Sigmoid colon (tissue), 7 donors: ENCODE results near the gene RUNX2. TPM values are rescaled to one million over a fixed set of nuclear protein-coding genes. Genes with fewer than 3 reads are reported as not detected.

Experiments used
- DNase-seq: peaks from one replicate; pipeline ENCODE4 v3.0.0-alpha.2; 2019
- H3K27ac ChIP-seq, 4 donors: fragments of 200-600 bp; sonication (generic); one replicate each; pipeline ENCODE4 v1.5.1; 2016 to 2019; ENCODE audit warnings: mild to moderate bottlenecking in 1 of 4
- H3K27me3 ChIP-seq, 3 donors: fragments of 200-600 bp; sonication (generic); one replicate each; pipeline ENCODE4 v1.5.1; 2019; ENCODE audit warnings: mild to moderate bottlenecking in 1 of 3
- H3K36me3 ChIP-seq, 4 donors: fragments of 200-600 bp; sonication (generic); one replicate each; pipeline ENCODE4 v1.5.1; 2016 to 2019
- H3K4me1 ChIP-seq, 4 donors: fragments of 200-600 bp; sonication (generic); one replicate each; pipeline ENCODE4 v1.5.1; 2017 to 2019
- H3K4me3 ChIP-seq, 4 donors: fragments of 200-600 bp; sonication (generic); one replicate each; pipeline ENCODE4 v1.5.1; 2017 to 2019; ENCODE audit warnings: mild to moderate bottlenecking in 2 of 4, moderate library complexity in 1 of 4
- H3K9me3 ChIP-seq, 4 donors: fragments of 200-600 bp in 3 of 4; sonication (generic) in 3 of 4; one replicate each; pipeline versions ENCODE4 v1.5.1 to v1.6.1; 2013 to 2019
- EP300 ChIP-seq, 4 donors: sonication (generic); formaldehyde crosslinking; IDR thresholded peaks; one replicate each; pipeline ENCODE4 v1.6.1; 2017; ENCODE audit warnings: antibody characterized with exemption in 4 of 4
- POLR2A ChIP-seq, 2 donors: fragments of 450-650 bp; IDR thresholded peaks; one replicate each; pipeline ENCODE4 v1.6.1; 2016; ENCODE audit warnings: antibody characterized with exemption in 2 of 2, mild to moderate bottlenecking in 2 of 2, moderate library complexity in 2 of 2
- POLR2AphosphoS5 ChIP-seq, 4 donors: sonication (generic); formaldehyde crosslinking; IDR thresholded peaks; one replicate each; pipeline ENCODE4 v1.6.1; 2017; ENCODE audit warnings: antibody characterized with exemption in 4 of 4
- WGBS, 2 donors: extraction: QIAGEN DNeasy Blood & Tissue Kit; methylation state at CpG; one replicate each; pipeline ENCODE4 v1.1.7; 2013; 5-methylcytosine and 5-hydroxymethylcytosine counted together
- intact Hi-C: fragments of 100-400 bp; cut with DNase I; formaldehyde crosslinking; loops from one replicate; pipeline ENCODE4 v1.15.1; 2023
- polyA plus RNA-seq, 3 donors: library from polyadenylated mRNA; stranded (reverse); fragments of 200-250 nt; gene quantifications; one replicate each; pipeline ENCODE4 v1.2.3, GENCODE V29; 2013
- total RNA-seq, 4 donors: library from RNA; depleted of rRNA; stranded (reverse); fragments of >200 nt; gene quantifications; one replicate each; pipeline ENCODE4 v1.1.0, GENCODE V29; 2016
- TF ChIP-seq, protein P1 (sequence below), 4 experiments: fragments of 450-650 bp in 3 of 4; fragments of 200-600 bp in 1 of 4; IDR thresholded peaks; one replicate each; pipeline ENCODE4 v1.5.1; 2016 to 2019; ENCODE audit warnings: antibody characterized with exemption in 4 of 4, mild to moderate bottlenecking in 3 of 4, moderate library complexity in 2 of 4
- donor health status: healthy with polysubstance abuse.
- donor health status: Bipolar disorder and iron deficiency.
- donor health status: healthy.

The RUNX2 gene
- total and polyA plus RNA-seq, 7 donors: 0.92 to 4.7 (median 2.9) TPM

DNA sequence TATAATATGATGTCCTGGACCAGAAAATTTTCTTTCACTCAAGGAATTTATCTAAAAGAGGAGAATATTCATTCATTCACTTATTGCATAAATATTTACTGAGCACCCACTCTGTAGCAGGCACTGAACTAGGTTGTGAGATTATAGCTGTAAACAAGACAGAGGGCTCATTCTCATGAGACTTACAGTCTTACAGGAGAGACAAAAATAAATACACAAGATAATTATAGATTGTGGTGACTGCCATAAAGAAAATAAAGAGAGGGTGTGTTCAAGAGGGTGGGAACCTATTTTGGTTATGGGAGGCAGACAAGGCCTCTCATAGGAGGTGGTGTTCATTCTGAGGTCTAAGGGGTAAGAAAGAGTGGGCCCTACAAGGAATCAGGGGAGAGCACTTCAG, 159.5 kb downstream of the RUNX2 start:
- H3K4me3 ChIP-seq: no peak overlapping the region
- TF ChIP-seq EP300 (IDR thresholded peaks at IDR 0.05): no peak
- no peak for TF ChIP-seq POLR2AphosphoS5 (IDR thresholded peaks at IDR 0.05)
- TF ChIP-seq, protein P1, sequence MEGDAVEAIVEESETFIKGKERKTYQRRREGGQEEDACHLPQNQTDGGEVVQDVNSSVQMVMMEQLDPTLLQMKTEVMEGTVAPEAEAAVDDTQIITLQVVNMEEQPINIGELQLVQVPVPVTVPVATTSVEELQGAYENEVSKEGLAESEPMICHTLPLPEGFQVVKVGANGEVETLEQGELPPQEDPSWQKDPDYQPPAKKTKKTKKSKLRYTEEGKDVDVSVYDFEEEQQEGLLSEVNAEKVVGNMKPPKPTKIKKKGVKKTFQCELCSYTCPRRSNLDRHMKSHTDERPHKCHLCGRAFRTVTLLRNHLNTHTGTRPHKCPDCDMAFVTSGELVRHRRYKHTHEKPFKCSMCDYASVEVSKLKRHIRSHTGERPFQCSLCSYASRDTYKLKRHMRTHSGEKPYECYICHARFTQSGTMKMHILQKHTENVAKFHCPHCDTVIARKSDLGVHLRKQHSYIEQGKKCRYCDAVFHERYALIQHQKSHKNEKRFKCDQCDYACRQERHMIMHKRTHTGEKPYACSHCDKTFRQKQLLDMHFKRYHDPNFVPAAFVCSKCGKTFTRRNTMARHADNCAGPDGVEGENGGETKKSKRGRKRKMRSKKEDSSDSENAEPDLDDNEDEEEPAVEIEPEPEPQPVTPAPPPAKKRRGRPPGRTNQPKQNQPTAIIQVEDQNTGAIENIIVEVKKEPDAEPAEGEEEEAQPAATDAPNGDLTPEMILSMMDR (IDR thresholded peaks at IDR 0.05): no peak
- TF ChIP-seq POLR2A (IDR thresholded peaks at IDR 0.05): no peak
- no peaks in the 10 kb centered on the region for H3K36me3 ChIP-seq
- H3K9me3 ChIP-seq: no peaks in the 10 kb centered on the region
- H3K27ac ChIP-seq: no peak overlapping the region
- intact Hi-C loops: no loop called here
- H3K4me1 ChIP-seq: peaks cover 0 to 10% (median 2%) of the 10 kb centered on the region in 4 donors
- H3K27me3 ChIP-seq: no peaks in the 10 kb centered on the region
- no peak for DNase-seq

DNA sequence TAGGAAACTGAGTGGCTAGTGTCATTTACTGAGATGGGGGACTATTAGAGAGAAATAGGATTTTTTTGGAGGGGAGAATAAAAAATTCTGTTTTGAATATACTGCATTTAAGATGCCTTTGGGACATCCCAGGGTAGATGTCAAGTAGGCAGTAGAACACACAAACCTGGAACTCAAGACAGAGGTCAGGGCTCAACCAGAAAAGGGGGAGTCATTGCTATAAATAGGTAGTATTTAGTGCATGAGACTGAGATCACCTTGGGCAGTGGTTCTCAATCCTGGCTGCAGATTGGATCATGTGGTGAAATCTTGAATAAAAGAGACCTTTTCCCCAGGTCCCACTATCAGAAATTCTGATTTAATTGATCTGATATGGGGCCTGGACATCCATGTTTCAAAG, 160.1 kb downstream of the RUNX2 start:
- no peaks in the 10 kb centered on the region for H3K27me3 ChIP-seq
- intact Hi-C loops: no loop called here
- H3K4me1 ChIP-seq: peaks cover 0 to 5% (median 2%) of the 10 kb centered on the region in 4 donors
- TF ChIP-seq, protein P1 (IDR thresholded peaks at IDR 0.05): no peak
- TF ChIP-seq POLR2AphosphoS5 (IDR thresholded peaks at IDR 0.05) (no peak), EP300 (IDR thresholded peaks at IDR 0.05) (no peak), POLR2A (IDR thresholded peaks at IDR 0.05) (no peak)
- no peak overlapping the region for H3K27ac ChIP-seq
- no peak for DNase-seq
- H3K4me3 ChIP-seq: no peak overlapping the region
- no peaks in the 10 kb centered on the region for H3K36me3 ChIP-seq
- H3K9me3 ChIP-seq: no peaks in the 10 kb centered on the region

DNA sequence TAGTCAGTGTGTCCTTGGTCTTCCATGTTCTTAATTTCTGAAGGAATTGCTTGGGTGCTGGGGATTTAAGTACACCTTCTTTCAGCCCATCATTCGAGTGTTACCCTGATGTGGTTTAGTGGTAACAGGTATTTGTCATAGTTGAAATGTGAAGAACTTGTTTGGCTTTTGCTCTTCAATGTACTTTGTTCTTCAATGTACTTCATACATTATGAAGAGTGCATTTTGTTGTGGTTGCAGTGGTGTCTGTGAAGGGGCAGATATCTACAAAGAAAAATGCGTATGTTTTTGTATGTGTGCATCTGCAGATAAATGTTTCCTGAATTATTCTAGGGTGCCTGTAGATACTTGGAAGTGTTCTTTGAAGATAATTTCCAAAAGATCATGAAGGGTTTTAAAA, 160.8 kb downstream of the RUNX2 start:
- WGBS, 2 donors: 73 to 90% methylated on average over 2 of the region's 2 CpGs

DNA sequence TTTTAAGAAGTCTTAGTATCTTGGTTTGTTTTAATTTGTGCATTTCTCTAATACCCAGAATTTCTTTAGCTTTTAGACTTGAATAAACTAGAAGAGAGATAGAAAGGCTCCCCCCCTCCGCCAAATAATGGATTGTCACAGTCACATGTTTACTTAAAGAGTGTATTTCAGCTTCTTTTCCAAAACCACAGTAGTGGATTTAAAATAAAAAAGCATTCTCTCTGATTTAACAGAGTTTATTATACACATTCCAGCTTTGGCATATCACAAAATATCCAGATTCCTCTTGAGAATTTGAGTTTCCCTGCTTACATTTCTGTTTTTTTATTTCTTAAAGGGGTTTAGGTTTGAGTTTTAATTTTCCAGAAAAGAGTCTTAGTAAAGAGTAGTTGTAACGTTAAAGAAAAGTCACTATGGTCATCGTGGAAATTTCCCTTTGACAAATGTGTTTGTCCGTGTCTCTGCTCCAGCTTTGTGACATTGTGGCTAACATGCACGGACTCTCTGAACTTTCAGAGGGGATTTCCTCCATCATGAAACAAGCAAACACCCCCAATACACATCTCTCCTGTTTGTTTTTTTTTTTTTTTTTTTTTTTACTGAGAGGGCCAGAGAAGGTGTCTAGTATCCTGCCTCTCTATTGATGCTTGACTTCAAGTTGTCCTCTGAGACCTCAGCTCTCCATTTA, 163.1 kb downstream of the RUNX2 start:
- Histone ChIP-seq H3K4me1 (no peaks in the 10 kb centered on the region), H3K36me3 (no peaks in the 10 kb centered on the region), H3K27ac (no peak overlapping the region), H3K27me3 (no peaks in the 10 kb centered on the region), H3K9me3 (no peaks in the 10 kb centered on the region), H3K4me3 (no peak overlapping the region)
- 79 to 84% methylated on average over 5 of the region's 5 CpGs for WGBS, 2 donors
- no peak for DNase-seq
- intact Hi-C loops: no loop called here
- no peak for TF ChIP-seq EP300 (IDR thresholded peaks at IDR 0.05)
- TF ChIP-seq POLR2A (IDR thresholded peaks at IDR 0.05): no peak
- TF ChIP-seq, protein P1 (IDR thresholded peaks at IDR 0.05): no peak
- TF ChIP-seq POLR2AphosphoS5 (IDR thresholded peaks at IDR 0.05): no peak

More for the DNA sequence above, 160.8 kb downstream of the RUNX2 start:
- no peak overlapping the region for H3K4me3 ChIP-seq
- H3K36me3 ChIP-seq: no peaks in the 10 kb centered on the region
- no peak for DNase-seq
- no peaks in the 10 kb centered on the region for H3K27me3 ChIP-seq
- no peak overlapping the region for H3K27ac ChIP-seq
- TF ChIP-seq POLR2A (IDR thresholded peaks at IDR 0.05) (no peak), POLR2AphosphoS5 (IDR thresholded peaks at IDR 0.05) (no peak), EP300 (IDR thresholded peaks at IDR 0.05) (no peak)
- TF ChIP-seq, protein P1 (IDR thresholded peaks at IDR 0.05): no peak
- intact Hi-C loops: no loop called here
- no peaks in the 10 kb centered on the region for H3K4me1 ChIP-seq
- no peaks in the 10 kb centered on the region for H3K9me3 ChIP-seq

DNA sequence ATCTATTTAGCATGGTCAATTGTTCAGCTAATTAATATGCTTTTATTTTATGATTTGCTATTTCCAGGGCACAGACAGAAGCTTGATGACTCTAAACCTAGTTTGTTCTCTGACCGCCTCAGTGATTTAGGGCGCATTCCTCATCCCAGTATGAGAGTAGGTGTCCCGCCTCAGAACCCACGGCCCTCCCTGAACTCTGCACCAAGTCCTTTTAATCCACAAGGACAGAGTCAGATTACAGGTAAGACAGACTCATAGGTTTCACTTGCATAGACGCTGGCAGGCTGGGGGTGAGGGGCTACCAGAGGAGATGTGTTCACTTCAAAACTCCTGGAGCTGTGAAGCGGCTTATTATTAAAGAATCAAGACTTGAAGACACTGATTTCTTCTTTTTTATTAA, 163.7 kb downstream of the RUNX2 start:
- 96% methylated on average over 6 of the region's 6 CpGs for whole genome bisulfite sequencing, 2 donors

More for the DNA sequence above, 163.7 kb downstream of the RUNX2 start:
- no peaks in the 10 kb centered on the region for H3K27me3 ChIP-seq
- no peak for DNase-seq
- no peaks in the 10 kb centered on the region for H3K4me1 ChIP-seq
- TF ChIP-seq, protein P1 (IDR thresholded peaks at IDR 0.05): no peak
- TF ChIP-seq POLR2AphosphoS5 (IDR thresholded peaks at IDR 0.05): no peak
- no peak for TF ChIP-seq POLR2A (IDR thresholded peaks at IDR 0.05)
- no peak for TF ChIP-seq EP300 (IDR thresholded peaks at IDR 0.05)
- no peaks in the 10 kb centered on the region for H3K9me3 ChIP-seq
- H3K27ac ChIP-seq: no peak overlapping the region
- no peak overlapping the region for H3K4me3 ChIP-seq
- intact Hi-C loops: no loop called here
- H3K36me3 ChIP-seq: no peaks in the 10 kb centered on the region
